Activated naive CD4-positive, alpha-beta T cell treated with anti-CD3 and anti-CD28 coated beads, Interleukin-2, amount 10 ng/mL, durations not matched to agents 5 hours and 36 hours (primary cell): ENCODE data around the gene TMC7. TPM values are rescaled to one million over a fixed set of nuclear protein-coding genes. Genes with fewer than 3 reads are reported as not detected.

Experiments used
- total RNA-seq, 2 experiments: library from RNA; stranded (reverse); gene quantifications; one replicate each; pipeline ENCODE4 v1.2.3, GENCODE V29; 2021

TMC7 gene
- not detected for total RNA-seq

DNA sequence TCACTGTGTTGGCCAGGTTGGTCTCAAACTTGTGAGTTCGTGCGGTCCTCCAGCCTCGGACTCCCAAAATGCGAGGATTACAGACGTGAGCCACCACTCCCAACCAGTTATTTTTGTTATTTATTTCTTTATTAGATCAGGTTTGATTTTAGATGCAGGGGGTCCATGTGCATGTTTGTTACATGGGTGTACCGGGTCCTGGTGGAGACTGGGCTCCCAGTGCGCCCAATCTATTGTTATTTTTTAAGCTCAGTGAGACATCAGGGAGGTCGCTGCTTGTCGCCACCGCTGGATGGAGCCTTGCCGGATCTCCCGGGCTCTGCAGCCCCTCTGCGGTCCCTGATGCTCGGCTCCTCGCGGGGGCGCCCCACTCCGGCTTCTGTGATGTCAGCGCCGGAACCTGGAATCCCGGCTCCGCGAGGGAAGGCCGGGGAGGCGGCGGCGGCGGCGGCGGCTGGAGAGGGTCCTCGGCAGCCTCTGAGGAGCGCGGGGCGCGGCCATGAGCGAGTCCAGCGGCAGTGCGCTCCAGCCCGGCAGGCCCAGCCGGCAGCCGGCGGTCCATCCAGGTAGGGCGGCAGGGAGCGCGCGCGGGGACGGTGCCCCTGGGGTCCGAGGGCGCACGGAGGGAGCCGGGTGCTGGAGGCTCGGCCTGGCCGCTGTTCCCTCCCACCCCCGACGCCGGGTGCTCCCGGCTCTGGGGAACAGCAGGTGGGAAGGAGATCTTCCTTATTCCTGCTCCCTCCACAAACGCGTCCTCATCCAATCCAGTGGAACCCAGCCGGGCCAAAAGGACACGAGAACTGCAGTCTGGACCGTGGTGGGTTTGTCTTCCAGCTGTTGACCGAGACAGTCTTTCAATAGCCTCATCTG lies at the start of gene TMC7:
Gene TMC7, plus strand, starts transcription at position 370 of the 870 bp plus-strand sequence. Its CDS starts 130 bp downstream, at position 500.

DNA sequence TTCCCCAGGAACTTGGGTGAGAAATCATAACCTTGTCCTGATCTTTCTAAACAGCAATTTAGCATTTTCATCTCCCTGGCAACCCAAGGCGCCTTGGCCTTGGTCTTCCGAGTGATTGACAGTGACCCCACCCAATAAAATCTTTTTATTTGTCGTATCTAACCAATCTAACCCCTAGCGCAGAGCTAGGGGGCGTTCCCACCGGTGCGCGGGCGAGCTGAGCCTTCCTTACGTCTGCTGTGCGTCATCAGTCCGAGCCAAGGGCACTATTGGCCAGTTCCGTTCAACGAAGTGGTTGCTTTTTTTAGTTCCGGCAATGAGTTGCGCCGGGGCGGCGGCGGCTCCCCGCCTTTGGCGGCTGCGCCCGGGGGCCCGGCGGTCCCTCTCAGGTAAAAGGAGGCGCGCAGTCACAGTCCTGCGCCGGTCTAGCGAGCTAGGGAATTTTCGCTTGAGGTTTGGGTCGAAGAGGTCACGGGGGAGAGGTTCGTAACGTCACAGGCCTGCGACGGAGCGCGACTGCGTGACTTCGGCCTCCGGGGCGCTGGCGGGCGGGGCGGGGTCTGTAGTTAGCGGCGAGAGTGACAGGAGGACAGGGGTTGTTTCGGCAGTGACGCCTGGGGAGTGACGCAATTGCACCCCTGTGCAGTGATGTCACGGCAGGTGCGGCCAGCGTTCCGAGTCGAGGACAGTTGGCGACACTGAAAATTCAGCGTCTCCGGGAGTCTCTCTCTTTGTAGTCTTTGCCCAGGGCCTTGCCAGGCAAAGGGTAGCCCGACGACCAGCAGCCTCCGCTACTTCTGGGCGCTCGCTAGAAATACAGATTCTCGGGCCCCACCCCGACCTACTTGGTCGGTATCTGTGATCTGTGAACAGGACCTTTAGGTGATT lies 83.9 kb downstream of the TMC7 start, which contains the start of gene COQ7:
Gene COQ7, plus strand, starts transcription at position 266 of the 888 bp plus-strand sequence. Its CDS starts 51 bp downstream, at position 317.

Other genes with a start within 250 kb of the TMC7 start
- 1,000 to 10,000 TPM; 2,803 to 2,806 TPM for gene RPS15A, start 193.6 kb upstream of the TMC7 start, total RNA-seq
- 100 to 1,000 TPM; 209 to 214 TPM for gene ARL6IP1, start 182.4 kb upstream of the TMC7 start, total RNA-seq
- gene SMG1, start 57.5 kb upstream of the TMC7 start, total RNA-seq = 100 to 1,000 TPM; 116 to 126 TPM
- 10 to 100 TPM; 13.6 to 14.4 TPM for gene COQ7, start 83.7 kb downstream of the TMC7 start, total RNA-seq
- under 1 TPM; 0.65 to 0.66 TPM for gene ITPRIPL2, start 130.0 kb downstream of the TMC7 start, total RNA-seq
- not detected for gene SYT17, start 184.3 kb downstream of the TMC7 start, total RNA-seq